ENCODE data around the gene DCTN4.

DNA sequence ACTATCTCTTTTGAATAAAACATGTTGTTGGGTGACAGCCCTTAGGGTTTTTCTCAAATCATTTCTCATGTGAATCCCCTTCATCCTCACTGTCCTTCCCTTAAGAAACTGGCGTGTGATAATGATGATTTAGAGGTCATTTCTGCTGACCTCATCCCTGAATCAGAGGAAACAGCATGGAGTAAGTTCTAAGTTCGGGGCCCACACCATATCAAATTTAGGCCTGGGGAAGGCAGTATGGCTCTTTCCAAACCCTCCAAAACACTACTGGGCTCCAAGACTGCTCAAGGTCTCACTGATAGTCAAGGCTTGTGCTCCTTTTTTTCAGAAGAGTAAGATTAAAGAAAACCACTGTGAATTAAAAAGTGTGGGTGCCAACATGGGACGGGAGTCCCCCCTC, 18.9 kb upstream of the DCTN4 start:
- TF ChIP-seq, protein P1, sequence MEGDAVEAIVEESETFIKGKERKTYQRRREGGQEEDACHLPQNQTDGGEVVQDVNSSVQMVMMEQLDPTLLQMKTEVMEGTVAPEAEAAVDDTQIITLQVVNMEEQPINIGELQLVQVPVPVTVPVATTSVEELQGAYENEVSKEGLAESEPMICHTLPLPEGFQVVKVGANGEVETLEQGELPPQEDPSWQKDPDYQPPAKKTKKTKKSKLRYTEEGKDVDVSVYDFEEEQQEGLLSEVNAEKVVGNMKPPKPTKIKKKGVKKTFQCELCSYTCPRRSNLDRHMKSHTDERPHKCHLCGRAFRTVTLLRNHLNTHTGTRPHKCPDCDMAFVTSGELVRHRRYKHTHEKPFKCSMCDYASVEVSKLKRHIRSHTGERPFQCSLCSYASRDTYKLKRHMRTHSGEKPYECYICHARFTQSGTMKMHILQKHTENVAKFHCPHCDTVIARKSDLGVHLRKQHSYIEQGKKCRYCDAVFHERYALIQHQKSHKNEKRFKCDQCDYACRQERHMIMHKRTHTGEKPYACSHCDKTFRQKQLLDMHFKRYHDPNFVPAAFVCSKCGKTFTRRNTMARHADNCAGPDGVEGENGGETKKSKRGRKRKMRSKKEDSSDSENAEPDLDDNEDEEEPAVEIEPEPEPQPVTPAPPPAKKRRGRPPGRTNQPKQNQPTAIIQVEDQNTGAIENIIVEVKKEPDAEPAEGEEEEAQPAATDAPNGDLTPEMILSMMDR (conservative IDR thresholded peaks at IDR 0.05; ENCODE audit: low read depth, low read length): no peak
- TF ChIP-seq EZH2 (IDR thresholded peaks at IDR 0.05; ENCODE audit: borderline replicate concordance, low read depth, low read length, poor library complexity, severe bottlenecking): no peak

Data from A673 (cell line).